HepG2 (cell line): ENCODE measurements around the gene KANSL1. TPM values are rescaled to one million over a fixed set of nuclear protein-coding genes. Genes with fewer than 3 reads are reported as not detected.
A peak's percentile ranks its signal among the peaks of the same experiment; 100 is the strongest.

Experiments
- ATAC-seq: fragments of 200-7000 bp; cut with Tn5 transposase; 3 replicates; pipeline ENCODE4 v1.9.1; 2020; ENCODE audit warnings: mild to moderate bottlenecking, moderate library complexity
- BruUV-seq: library from RNA; stranded (reverse); fragments of 400-500 nt; replicated peaks from 2 replicates; lab custom pipeline; 2021; lab: Mats Ljungman, UMichigan
- CTCF ChIA-PET: fragments of 300-600 bp; formaldehyde crosslinking; extraction: SDS; loops from one replicate; lab custom pipeline; 2021; ENCODE audit warnings: low total read pairs, inconsistent platforms, low intra/inter-chr PET ratio; lab: Yijun Ruan, JAX
- POLR2A ChIA-PET: fragments of 350-600 bp; sonication (Branson Sonifier 250); formaldehyde crosslinking; loops from one replicate; lab custom pipeline; 2020; ENCODE audit warnings: antibody characterized with exemption, inconsistent platforms; lab: Yijun Ruan, JAX
- DNase-seq: peaks from one replicate; pipeline ENCODE4 v3.0.0-alpha.2; 2015; ENCODE audit warnings: low spot score
- FAIRE-seq: peaks from 3 replicates; lab custom pipeline; 2011; peaks lifted over from hg19 to GRCh38; lab: Jason Lieb, UNC
- H2AFZ ChIP-seq: one replicate; pipeline ENCODE4 v1.6.1; 2011; ENCODE audit warnings: low read length, inconsistent platforms
- H3K27ac ChIP-seq: fragments of 300-600 bp; 3 replicates; pipeline ENCODE4 v1.8.0; 2011; ENCODE audit warnings: mixed run types, mild to moderate bottlenecking, mixed read lengths, low read length, inconsistent platforms; ENCODE audit not compliant: insufficient read depth; ENCODE audit errors: extremely low read length
- H3K27me3 ChIP-seq, 2 experiments: fragments of 200-600 bp in 1 of 2; 2 replicates in 1 of 2; 3 replicates in 1 of 2; pipeline versions ENCODE4 v1.6.0 to v1.8.0; 2011; ENCODE audit warnings: low read length in 2 of 2, mild to moderate bottlenecking in 2 of 2, moderate library complexity in 2 of 2, inconsistent platforms in 1 of 2; ENCODE audit not compliant: insufficient read depth in 2 of 2, control insufficient read depth in 1 of 2
- H3K36me3 ChIP-seq, 2 experiments: fragments of 200-600 bp in 1 of 2; replicated peaks in 1 of 2; 2 replicates in 1 of 2; 3 replicates in 1 of 2; pipeline versions ENCODE4 v1.5.1 to v1.8.0; 2011; ENCODE audit warnings: low read length in 2 of 2, inconsistent platforms in 1 of 2; ENCODE audit not compliant: insufficient read depth in 2 of 2, control insufficient read depth in 1 of 2
- H3K4me1 ChIP-seq: 2 replicates; pipeline ENCODE4 v1.5.1; 2012; ENCODE audit warnings: low read length, inconsistent platforms; ENCODE audit not compliant: insufficient read depth
- H3K4me2 ChIP-seq: 2 replicates; pipeline ENCODE4 v1.6.0; 2011; ENCODE audit warnings: low read depth, low read length, inconsistent platforms
- H3K4me3 ChIP-seq, 3 experiments: fragments of 200-600 bp in 1 of 3; sonication (generic), shearing (Covaris generic) in 1 of 3; replicated peaks in 1 of 3; 2 replicates each; pipeline ENCODE4 v1.5.1; 2011 to 2016; ENCODE audit warnings: low read length in 3 of 3, inconsistent platforms in 2 of 3, low read depth in 2 of 3, mild to moderate bottlenecking in 2 of 3, control low read depth in 1 of 3, mixed read lengths in 1 of 3; ENCODE audit not compliant: insufficient read depth in 1 of 3
- H3K79me2 ChIP-seq: one replicate; pipeline ENCODE4 v1.6.1; 2011; ENCODE audit warnings: low read length, inconsistent platforms; ENCODE audit not compliant: insufficient read depth
- H3K9ac ChIP-seq: 2 replicates; pipeline ENCODE4 v1.6.0; 2011; ENCODE audit warnings: mild to moderate bottlenecking, low read depth, low read length, inconsistent platforms; ENCODE audit not compliant: insufficient read depth
- H3K9me3 ChIP-seq: 2 replicates; pipeline ENCODE4 v1.5.1; 2012; ENCODE audit warnings: mild to moderate bottlenecking, low read length
- H4K20me1 ChIP-seq: 2 replicates; pipeline ENCODE4 v1.6.0; 2011; ENCODE audit warnings: inconsistent platforms, mild to moderate bottlenecking, low read length, moderate library complexity; ENCODE audit not compliant: insufficient read depth
- ASH2L ChIP-seq: fragments of 300-600, 200-600 bp; sonication (generic); IDR thresholded peaks from 2 replicates; pipeline ENCODE4 v1.7.0; 2017; ENCODE audit warnings: low read depth, mild to moderate bottlenecking, moderate library complexity, mixed read lengths, low read length; ENCODE audit not compliant: insufficient read length
- CHD4 ChIP-seq: fragments of 200-600 bp; sonication (generic); IDR thresholded peaks from 2 replicates; pipeline ENCODE4 v1.7.0; 2017; ENCODE audit warnings: mild to moderate bottlenecking, low read length, borderline replicate concordance
- ERF ChIP-seq: IDR thresholded peaks from 2 replicates; pipeline ENCODE4 v1.6.1; 2018; ENCODE audit warnings: missing biosample characterization, missing genetic modification reagents
- KLF6 ChIP-seq: IDR thresholded peaks from 2 replicates; pipeline ENCODE4 v1.8.0; 2016; ENCODE audit warnings: missing biosample characterization, missing genetic modification reagents
- NR2F2 ChIP-seq: IDR thresholded peaks from 2 replicates; pipeline ENCODE4 v1.6.1; 2012; ENCODE audit warnings: low read depth, inconsistent platforms, borderline replicate concordance
- SOX5 ChIP-seq: IDR thresholded peaks from 2 replicates; pipeline ENCODE4 v1.6.1; 2016; ENCODE audit warnings: borderline replicate concordance
- ZBTB33 ChIP-seq: sonication (generic); formaldehyde crosslinking; IDR thresholded peaks from 2 replicates; pipeline ENCODE4 v1.4.0; 2020; ENCODE audit warnings: missing genetic modification reagents
- ZNF282 ChIP-seq: fragments of 450-650 bp; IDR thresholded peaks from 2 replicates; pipeline ENCODE4 v1.6.1; 2018; ENCODE audit not compliant: partially characterized antibody
- ZNF576 ChIP-seq: sonication (generic); formaldehyde crosslinking; IDR thresholded peaks from 2 replicates; pipeline ENCODE4 v1.4.0; 2020; ENCODE audit warnings: mild to moderate bottlenecking, missing genetic modification reagents
- ZNF670 ChIP-seq: sonication (generic); formaldehyde crosslinking; IDR thresholded peaks from 2 replicates; pipeline ENCODE4 v1.8.0; 2022; ENCODE audit warnings: mild to moderate bottlenecking, missing genetic modification reagents, borderline replicate concordance
- ZNF800 ChIP-seq: sonication (generic); formaldehyde crosslinking; IDR thresholded peaks from 2 replicates; pipeline ENCODE4 v1.4.0; 2020; ENCODE audit warnings: missing genetic modification reagents
- WGBS: methylation state at CpG from one replicate; pipeline ENCODE4 v1.1.6; 2017; ENCODE audit warnings: low lambda C conversion rate; 5-methylcytosine and 5-hydroxymethylcytosine counted together
- in situ Hi-C: cut with HindIII; loops from 2 replicates; pipeline ENCODE4 v1.10.0; 2017; ENCODE audit warnings: low pct_unique_long_range_greater_than_20kb; ENCODE audit not compliant: extremely low pct_ligation_motif_present
- intact Hi-C: fragments of 100-400 bp; cut with micrococcal nuclease; formaldehyde crosslinking; loops from one replicate; pipeline ENCODE4 v1.10.0; 2022; ENCODE audit not compliant: unreplicated experiment
- polyA plus RNA-seq, 8 experiments: library from polyadenylated mRNA; depleted of rRNA in 3 of 8; stranded (reverse) in 7 of 8; unstranded in 1 of 8; fragments of >200 nt; fragmentation: Illumina TruSeq in 4 of 8; extraction: Trizol in 4 of 8; gene quantifications; 2 replicates each; pipeline versions ENCODE4 v1.2.1 to v1.2.3, GENCODE V29; 2011 to 2016; ENCODE audit warnings: low read depth in 4 of 8, missing spikeins in 1 of 8, mixed read lengths in 1 of 8; ENCODE audit not compliant: insufficient read depth in 1 of 8
- total RNA-seq, 5 experiments: library from RNA; depleted of rRNA; stranded (reverse); fragments of >200 nt; fragmentation: Illumina TruSeq; extraction: Trizol; gene quantifications; 2 replicates each; pipeline ENCODE4 v1.2.3, GENCODE V29; 2016; ENCODE audit warnings: low read depth in 1 of 5
- TF ChIP-seq, protein P1 (sequence below): sonication (generic); formaldehyde crosslinking; IDR thresholded peaks from 2 replicates; pipeline ENCODE4 v1.5.0; 2020; ENCODE audit warnings: missing genetic modification reagents
- TF ChIP-seq, protein P2 (sequence below): IDR thresholded peaks from 2 replicates; pipeline ENCODE4 v1.6.1; 2012; ENCODE audit warnings: low read length, improper control_type of control experiment

Gene KANSL1
- total and polyA plus RNA-seq, 2 of the 13 experiments (the other 11 are each of a cell fraction or from before 2014, with no cell fraction given) = 24.0 to 59.6 TPM

DNA sequence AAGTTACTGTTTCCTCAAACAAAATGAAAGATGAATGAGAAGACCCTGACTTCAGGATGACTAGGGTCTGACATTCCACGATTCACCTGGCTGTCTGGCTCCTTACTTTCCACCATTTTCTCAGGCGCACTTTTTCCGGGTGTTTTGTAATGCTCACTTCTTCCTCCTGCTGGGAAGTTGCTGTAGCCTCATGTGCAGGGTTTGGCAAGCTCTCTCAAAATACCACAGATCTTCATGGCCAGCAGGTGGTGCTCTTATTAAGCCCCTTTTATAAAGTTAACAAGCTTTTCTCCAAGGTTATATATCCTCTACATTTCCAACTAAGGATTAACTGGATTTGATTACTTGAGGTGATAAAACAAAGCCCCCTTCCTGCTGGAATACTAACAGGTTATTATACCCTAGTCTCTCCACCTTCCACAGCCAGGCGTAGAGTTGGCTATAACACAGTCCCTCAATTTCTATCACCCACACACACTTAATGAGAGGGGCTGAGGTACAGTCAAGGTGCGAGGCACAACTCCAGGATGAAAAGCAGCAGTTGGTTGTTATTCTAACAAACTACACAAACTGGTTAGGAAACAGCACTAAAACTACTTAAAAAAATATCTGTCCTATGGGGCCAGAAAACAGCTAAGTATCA, 148.8 kb downstream of the KANSL1 start:
- DNase-seq (peak; percentile 83), ATAC-seq (peak; percentile 83), FAIRE-seq (peak; percentile 91)
- Histone ChIP-seq H3K4me1 (peaks cover 12% of the 10 kb centered on the region; the same call in 1 of the 2 replicates), H4K20me1 (0 out of 2 replicates have a peak, but pooled peaks cover 4% of the 10 kb centered on the region), H3K9ac (no peak overlapping the region), H3K4me3 (no peak overlapping the region), H3K27me3 (no peaks in the 10 kb centered on the region), H3K79me2 (peaks cover 3% of the 10 kb centered on the region), H3K9me3 (no peaks in the 10 kb centered on the region), H2AFZ (no peak overlapping the region), H3K27ac (no peak overlapping the region), H3K4me2 (no peak overlapping the region), H3K36me3 (peaks cover 38 to 84% of the 10 kb centered on the region in 2 experiments)
- ChIA-PET POLR2A (interaction anchor here (0.8 kb wide), 1 partner anchor 100 kb away, joined by 3 read pairs; no protein-coding TSS in a partner anchor), CTCF (interaction anchor here (1.2 to 2.9 kb wide), 5 partner anchors 17 to 168 kb away, joined by 3 to 37 read pairs (median 6); partner anchors contain the start of gene KANSL1)
- BruUV-seq = no TSS peak
- 70% methylated on average over 5 of the region's 5 CpGs for WGBS
- in situ Hi-C loops (loop anchor here (5.0 kb wide), 1 partner anchor 42 kb away; no protein-coding TSS in a partner anchor), intact Hi-C loops (loop anchor here (1.0 kb wide), 2 partner anchors 42 to 148 kb away; no protein-coding TSS in a partner anchor)
- TF ChIP-seq, protein P1, sequence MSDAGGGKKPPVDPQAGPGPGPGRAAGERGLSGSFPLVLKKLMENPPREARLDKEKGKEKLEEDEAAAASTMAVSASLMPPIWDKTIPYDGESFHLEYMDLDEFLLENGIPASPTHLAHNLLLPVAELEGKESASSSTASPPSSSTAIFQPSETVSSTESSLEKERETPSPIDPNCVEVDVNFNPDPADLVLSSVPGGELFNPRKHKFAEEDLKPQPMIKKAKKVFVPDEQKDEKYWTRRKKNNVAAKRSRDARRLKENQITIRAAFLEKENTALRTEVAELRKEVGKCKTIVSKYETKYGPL (CRISPR knock-in tag) = no peak
- no peak for TF ChIP-seq ZNF576 (CRISPR knock-in tag)
- 0 out of 2 replicates have a peak, but pooled peaks have one; percentile 39 for TF ChIP-seq SOX5
- TF ChIP-seq CHD4 = no peak
- TF ChIP-seq ZNF800 = 0 out of 2 replicates have a peak, but pooled peaks have one; percentile 34
- peak; percentile 28 for TF ChIP-seq ASH2L
- TF ChIP-seq NR2F2 = no peak
- TF ChIP-seq ZNF670 (CRISPR knock-in tag) = no peak
- peak; percentile 64; the same call in 1 of the 2 replicates for TF ChIP-seq ZBTB33 (CRISPR knock-in tag)
- TF ChIP-seq, protein P2, sequence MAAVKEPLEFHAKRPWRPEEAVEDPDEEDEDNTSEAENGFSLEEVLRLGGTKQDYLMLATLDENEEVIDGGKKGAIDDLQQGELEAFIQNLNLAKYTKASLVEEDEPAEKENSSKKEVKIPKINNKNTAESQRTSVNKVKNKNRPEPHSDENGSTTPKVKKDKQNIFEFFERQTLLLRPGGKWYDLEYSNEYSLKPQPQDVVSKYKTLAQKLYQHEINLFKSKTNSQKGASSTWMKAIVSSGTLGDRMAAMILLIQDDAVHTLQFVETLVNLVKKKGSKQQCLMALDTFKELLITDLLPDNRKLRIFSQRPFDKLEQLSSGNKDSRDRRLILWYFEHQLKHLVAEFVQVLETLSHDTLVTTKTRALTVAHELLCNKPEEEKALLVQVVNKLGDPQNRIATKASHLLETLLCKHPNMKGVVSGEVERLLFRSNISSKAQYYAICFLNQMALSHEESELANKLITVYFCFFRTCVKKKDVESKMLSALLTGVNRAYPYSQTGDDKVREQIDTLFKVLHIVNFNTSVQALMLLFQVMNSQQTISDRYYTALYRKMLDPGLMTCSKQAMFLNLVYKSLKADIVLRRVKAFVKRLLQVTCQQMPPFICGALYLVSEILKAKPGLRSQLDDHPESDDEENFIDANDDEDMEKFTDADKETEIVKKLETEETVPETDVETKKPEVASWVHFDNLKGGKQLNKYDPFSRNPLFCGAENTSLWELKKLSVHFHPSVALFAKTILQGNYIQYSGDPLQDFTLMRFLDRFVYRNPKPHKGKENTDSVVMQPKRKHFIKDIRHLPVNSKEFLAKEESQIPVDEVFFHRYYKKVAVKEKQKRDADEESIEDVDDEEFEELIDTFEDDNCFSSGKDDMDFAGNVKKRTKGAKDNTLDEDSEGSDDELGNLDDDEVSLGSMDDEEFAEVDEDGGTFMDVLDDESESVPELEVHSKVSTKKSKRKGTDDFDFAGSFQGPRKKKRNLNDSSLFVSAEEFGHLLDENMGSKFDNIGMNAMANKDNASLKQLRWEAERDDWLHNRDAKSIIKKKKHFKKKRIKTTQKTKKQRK = no peak
- 0 out of 2 replicates have a peak, but pooled peaks have one; percentile 36 for TF ChIP-seq ERF (CRISPR knock-in tag)
- TF ChIP-seq KLF6 (CRISPR knock-in tag) = 0 out of 2 replicates have a peak, but pooled peaks have one; percentile 42
- no peak for TF ChIP-seq ZNF282
